Stromal cell of bone marrow (primary cell): ENCODE results near the gene TTN.

Experiments
- DNase-seq: peaks from one replicate; pipeline ENCODE4 v3.0.0-alpha.2; 2012; ENCODE audit warnings: low read depth

The TTN gene

GRCh38 chr2:178807227-178808008 lies at the start of gene TTN:
Gene TTN (minus strand): TSS chr2:178807423. CDS start chr2:178804642, 2,781 bp downstream.
- DNase-seq, result no peak

- DNase-seq, result no peak
Observed at GRCh38 chr2:178855151-178855550, 47.9 kb upstream of the TTN start.

- DNase-seq, result no peak
Observed at GRCh38 chr2:178848335-178848734, 41.1 kb upstream of the TTN start.

- DNase-seq, result no peak
Observed at GRCh38 chr2:178846458-178846802, 39.2 kb upstream of the TTN start.

- DNase-seq, result peak; percentile 82
Observed at GRCh38 chr2:178845566-178846457, 38.6 kb upstream of the TTN start.

- DNase-seq, result no peak
Observed at GRCh38 chr2:178844701-178845100, 37.5 kb upstream of the TTN start.

- peak; percentile 37 for DNase-seq
Observed at GRCh38 chr2:178844269-178844668, 37.0 kb upstream of the TTN start.

- no peak for DNase-seq
Observed at GRCh38 chr2:178843697-178844096, 36.5 kb upstream of the TTN start.

GRCh38 chr2:178836807-178837206 lies 29.6 kb upstream of the TTN start:
- DNase-seq, result no peak

- no peak for DNase-seq
Observed at GRCh38 chr2:178834086-178834485, 26.9 kb upstream of the TTN start.

- no peak for DNase-seq
Observed at GRCh38 chr2:178833382-178833781, 26.2 kb upstream of the TTN start.

- DNase-seq, result no peak
Observed at GRCh38 chr2:178830451-178830850, 23.2 kb upstream of the TTN start.

GRCh38 chr2:178829981-178830380 lies 22.8 kb upstream of the TTN start:
- DNase-seq, result no peak

GRCh38 chr2:178829299-178829960 lies 22.2 kb upstream of the TTN start:
- DNase-seq, result no peak

GRCh38 chr2:178828486-178828881 lies 21.3 kb upstream of the TTN start:
- no peak for DNase-seq

GRCh38 chr2:178827739-178828485 lies 20.7 kb upstream of the TTN start:
- peak; percentile 23 for DNase-seq

- no peak for DNase-seq
Observed at GRCh38 chr2:178827111-178827510, 19.9 kb upstream of the TTN start.

GRCh38 chr2:178825183-178825582 lies 18.0 kb upstream of the TTN start:
- peak; percentile 36 for DNase-seq

- DNase-seq, result no peak
Observed at GRCh38 chr2:178824181-178824580, 17.0 kb upstream of the TTN start.

GRCh38 chr2:178819992-178820391 lies 12.8 kb upstream of the TTN start:
- no peak for DNase-seq

GRCh38 chr2:178819147-178819875 lies 12.1 kb upstream of the TTN start:
- DNase-seq, result no peak
